Neuronal stem cell (in vitro differentiated cells): ENCODE results near the gene CMTM5. TPM values are rescaled to one million over a fixed set of nuclear protein-coding genes. Genes with fewer than 3 reads are reported as not detected.

Experiments
- small RNA-seq: library from polyadenylated mRNA; stranded (forward); fragments of <200 nt; extraction: miRNeasy Mini kit (QIAGEN cat#:217004); gene quantifications from one replicate; pipeline ENCODE3, GENCODE V24; 2013; ENCODE audit not compliant: insufficient read depth

The CMTM5 gene

Small RNAs within 50 kb of the gene (small RNA-seq; reads per million reads assigned to genes)
- not detected for gene MIR208A
- gene MIR208B: not detected
